Body of pancreas (tissue), 4 donors: ENCODE measurements around the gene SPINK14. TPM values are rescaled to one million over a fixed set of nuclear protein-coding genes. Genes with fewer than 3 reads are reported as not detected.

Experiments
- ATAC-seq: fragments of 150-250 bp; one replicate; pipeline ENCODE4 v1.9.1; 2016
- DNase-seq, 4 donors: peaks; one replicate each; pipeline ENCODE4 v3.0.0-alpha.2; 2019
- H3K27ac ChIP-seq, 4 donors: fragments of 200-600 bp; sonication (generic); 1 replicate in 3 of 4; 2 replicates in 1 of 4; pipeline versions ENCODE4 v1.5.1 to v1.6.1; 2016 to 2019; ENCODE audit warnings: mild to moderate bottlenecking in 1 of 4, mixed read lengths in 1 of 4, moderate library complexity in 1 of 4
- H3K27me3 ChIP-seq, 2 donors: fragments of 200-600 bp; sonication (generic); one replicate each; pipeline ENCODE4 v1.6.0; 2016; ENCODE audit warnings: mild to moderate bottlenecking in 1 of 2
- H3K36me3 ChIP-seq, 2 donors: fragments of 200-600 bp; sonication (generic); replicated peaks in 1 of 2; 2 replicates each; pipeline ENCODE4 v1.5.1; 2016; ENCODE audit warnings: low read depth in 2 of 2; ENCODE audit not compliant: insufficient read depth in 1 of 2
- H3K4me1 ChIP-seq: fragments of 200-600 bp; sonication (generic); one replicate; pipeline ENCODE4 v1.6.0; 2016
- H3K4me3 ChIP-seq, 2 donors: fragments of 200-600 bp; sonication (generic); 1 replicate in 1 of 2; 2 replicates in 1 of 2; pipeline ENCODE4 v1.5.1; 2016 to 2019
- H3K9me3 ChIP-seq, 3 donors: fragments of 200-600 bp; sonication (generic); 1 replicate in 2 of 3; 2 replicates in 1 of 3; pipeline ENCODE4 v1.5.1; 2016
- CTCF ChIP-seq, 7 experiments: fragments of 450-650 bp in 4 of 7; fragments of 200-600 bp in 3 of 7; sonication (generic) in 3 of 7; IDR thresholded peaks; one replicate each; pipeline ENCODE4 v1.5.1; 2016 to 2019; ENCODE audit warnings: antibody characterized with exemption in 7 of 7
- POLR2A ChIP-seq, 3 donors: fragments of 450-650 bp; IDR thresholded peaks; one replicate each; pipeline ENCODE4 v1.6.1; 2016; ENCODE audit warnings: antibody characterized with exemption in 3 of 3, mild to moderate bottlenecking in 2 of 3
- WGBS, 2 donors: methylation state at CpG; one replicate each; pipeline ENCODE4 v1.1.5; 2017; 5-methylcytosine and 5-hydroxymethylcytosine counted together
- intact Hi-C: fragments of 100-400 bp; cut with DNase I; formaldehyde crosslinking; loops from one replicate; pipeline ENCODE4 v1.15.1; 2023
- small RNA-seq: library from RNA; depleted of rRNA; stranded (forward); fragments of <200 nt; gene quantifications from one replicate; pipeline ENCODE3, GENCODE V24; 2016
- total RNA-seq, 2 donors: library from RNA; depleted of rRNA; stranded (reverse); fragments of >200 nt; gene quantifications; one replicate each; pipeline ENCODE4 v1.1.0, GENCODE V29; 2016

Gene SPINK14
- total RNA-seq, 2 donors from 2014 or later = not detected

DNA sequence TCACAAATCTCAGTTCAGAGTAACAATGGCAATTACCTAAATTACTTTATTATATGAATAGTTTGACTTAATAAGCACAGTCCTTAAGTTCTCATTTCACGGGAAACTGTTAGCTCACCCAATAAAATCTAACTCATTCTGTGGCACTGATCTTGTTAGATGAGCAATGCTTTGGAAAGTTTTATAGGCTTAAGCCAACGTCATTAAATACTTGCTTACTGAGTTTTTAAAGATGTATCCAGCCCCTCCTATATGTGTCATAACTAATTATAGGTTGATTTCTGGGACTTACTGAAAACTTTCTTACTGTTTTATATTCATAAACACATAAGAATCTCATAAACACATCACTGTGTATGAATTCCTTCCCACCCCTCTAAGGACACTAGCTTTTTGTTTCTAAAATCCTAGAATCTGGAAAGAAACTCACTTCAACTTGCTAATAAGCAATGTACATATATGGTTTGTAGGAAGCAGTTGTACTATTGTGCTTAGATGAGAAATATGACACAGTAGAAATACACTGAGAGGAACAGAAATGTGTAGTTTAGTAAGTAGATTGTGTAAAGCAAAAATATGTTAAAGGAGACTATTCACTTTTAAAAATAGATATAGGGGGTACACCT, 55.9 kb downstream of the SPINK14 start:
- H3K27ac ChIP-seq = no peak overlapping the region
- intact Hi-C loops = no loop called here
- no peaks in the 10 kb centered on the region for H3K4me1 ChIP-seq
- no peaks in the 10 kb centered on the region for H3K27me3 ChIP-seq
- DNase-seq (no peak), ATAC-seq (no peak)
- H3K36me3 ChIP-seq = no peaks in the 10 kb centered on the region
- TF ChIP-seq CTCF (IDR thresholded peaks at IDR 0.05) (no peak), POLR2A (IDR thresholded peaks at IDR 0.05) (no peak)
- H3K9me3 ChIP-seq = no peaks in the 10 kb centered on the region
- no peak overlapping the region for H3K4me3 ChIP-seq
- WGBS, 2 donors = 65 to 66% methylated on average over 2 of the region's 2 CpGs

Small RNA genes lying within 50 kb of the gene (small RNA-seq; reads per million reads assigned to genes)
- not detected for gene HMGN1P16

Other genes with a start within 250 kb of the SPINK14 start
- gene SPINK5, start 104.6 kb upstream of the SPINK14 start, total RNA-seq = 1 to 10 TPM in 1 of 2 donors, under 1 TPM in 1; 0.52 to 1.6 TPM
- not detected for gene SPINK6, start 34.5 kb downstream of the SPINK14 start, total RNA-seq
- gene MARCOL, start 70.0 kb downstream of the SPINK14 start, total RNA-seq = not detected
- gene SPINK13, start 100.2 kb downstream of the SPINK14 start, total RNA-seq = 1 to 10 TPM; 2.6 to 5.7 TPM
- gene SPINK7, start 143.9 kb downstream of the SPINK14 start, total RNA-seq = not detected
- gene SPINK9, start 167.0 kb downstream of the SPINK14 start, total RNA-seq = not detected
- 10 to 100 TPM; 37.9 to 45.7 TPM for gene FBXO38, start 215.4 kb downstream of the SPINK14 start, total RNA-seq